Measurements from ENCODE around the gene SLC30A10.
"Not testable (repeated sequence)": the region's sequence is repeated elsewhere in the genome, so short reads cannot be mapped to it uniquely, and the experiment has no call there.

Gene SLC30A10

GRCh38 chr1:219927956-219928790, at the start of gene SLC30A10:
TSS of gene SLC30A10 (minus strand) at chr1:219928557. CDS start at chr1:219928440, 117 bp downstream.
- DNase-seq (ENCODE audit: low read depth in 1 of 2, low spot score in 1 of 2), result no peak

GRCh38 chr1:219973213-219973612, 44.9 kb upstream of the SLC30A10 start:
- no peak for DNase-seq (ENCODE audit: low read depth in 1 of 2, low spot score in 1 of 2)

GRCh38 chr1:219967361-219967760, 39.0 kb upstream of the SLC30A10 start:
- no peak for DNase-seq (ENCODE audit: low read depth in 1 of 2, low spot score in 1 of 2)

- no peak for DNase-seq (ENCODE audit: low read depth in 1 of 2, low spot score in 1 of 2)
Measured at GRCh38 chr1:219966071-219966349, 37.7 kb upstream of the SLC30A10 start.

- DNase-seq (ENCODE audit: low read depth in 1 of 2, low spot score in 1 of 2), result no peak
Measured at GRCh38 chr1:219965285-219966070, 37.1 kb upstream of the SLC30A10 start.

DNA sequence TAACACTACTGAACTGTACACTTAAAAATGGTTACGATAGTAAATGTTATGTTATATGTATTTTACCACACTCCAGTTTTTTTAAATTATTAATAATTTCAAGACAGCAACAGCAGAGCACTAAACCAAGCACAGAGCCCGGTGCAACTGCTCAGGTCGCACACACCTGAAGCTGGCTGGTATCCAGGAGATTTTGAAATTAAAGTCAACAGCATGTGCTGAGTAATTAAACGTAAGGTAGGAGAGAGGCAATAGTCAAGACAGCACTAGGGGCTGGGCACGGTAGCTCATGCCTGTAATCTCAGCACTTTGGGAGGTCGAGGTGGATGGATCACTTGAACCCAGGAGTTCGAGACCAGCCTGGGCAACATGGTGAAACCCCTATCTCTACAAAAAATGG, 35.1 kb upstream of the SLC30A10 start:
- no peak for DNase-seq (ENCODE audit: low read depth in 1 of 2, low spot score in 1 of 2)

DNA sequence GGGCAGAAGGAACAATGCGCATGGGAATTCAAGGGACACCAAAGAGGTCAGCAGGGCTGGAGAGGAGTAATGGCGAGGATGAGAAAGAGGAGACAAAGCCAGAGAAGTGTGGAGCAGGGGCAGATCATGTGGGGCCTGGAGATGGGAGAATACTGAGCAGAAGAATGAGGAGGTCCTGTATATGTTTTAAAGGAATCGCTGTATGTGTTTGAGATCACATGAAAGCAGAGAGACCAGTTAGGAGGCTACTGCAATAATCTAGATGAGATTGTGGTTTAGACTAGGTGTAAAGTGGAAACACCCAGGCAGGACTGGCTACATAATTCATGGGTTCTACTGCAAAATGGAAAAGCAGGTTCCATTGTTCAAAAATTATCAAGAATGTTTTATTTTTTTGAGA, 33.3 kb upstream of the SLC30A10 start:
- no peak for DNase-seq (ENCODE audit: low read depth in 1 of 2, low spot score in 1 of 2)

DNA sequence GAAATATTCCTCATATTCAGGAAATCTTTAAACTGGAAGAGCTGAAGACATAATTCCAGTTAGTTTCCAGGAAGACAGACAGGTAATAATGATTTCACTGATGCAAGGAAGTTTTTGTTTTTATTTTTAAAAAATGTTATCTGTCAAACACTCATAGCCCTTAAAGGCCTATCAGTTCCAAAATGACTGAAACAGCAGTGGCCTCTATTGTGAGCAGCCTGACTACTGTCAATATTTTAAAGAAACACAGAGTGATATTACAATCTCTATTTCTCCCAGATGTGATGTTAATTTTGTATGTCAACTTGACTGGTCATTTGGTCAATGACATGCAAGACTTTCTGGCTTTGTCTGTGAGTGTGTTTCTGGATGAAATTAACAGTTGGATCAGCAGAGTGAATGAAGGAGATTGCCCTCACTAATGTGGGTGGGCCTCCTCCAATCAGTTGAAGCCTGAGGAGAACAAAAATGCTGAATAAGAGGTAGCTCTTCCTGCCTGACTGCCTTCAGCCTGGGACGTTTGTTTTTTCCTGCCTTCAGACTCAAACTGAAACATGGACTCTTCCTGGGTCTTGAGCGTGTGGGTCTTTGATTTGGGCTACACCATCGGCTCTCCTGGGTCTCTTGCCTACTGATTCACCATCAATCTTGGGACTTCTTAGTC, 31.3 kb upstream of the SLC30A10 start:
- DNase-seq (ENCODE audit: low read depth in 1 of 2, low spot score in 1 of 2), result no peak

- DNase-seq (ENCODE audit: low read depth in 1 of 2, low spot score in 1 of 2), result no peak
Measured at GRCh38 chr1:219958875-219959417, 30.6 kb upstream of the SLC30A10 start.

- DNase-seq (ENCODE audit: low read depth in 1 of 2, low spot score in 1 of 2), result no peak
Measured at GRCh38 chr1:219954736-219955421, 26.5 kb upstream of the SLC30A10 start.

DNA sequence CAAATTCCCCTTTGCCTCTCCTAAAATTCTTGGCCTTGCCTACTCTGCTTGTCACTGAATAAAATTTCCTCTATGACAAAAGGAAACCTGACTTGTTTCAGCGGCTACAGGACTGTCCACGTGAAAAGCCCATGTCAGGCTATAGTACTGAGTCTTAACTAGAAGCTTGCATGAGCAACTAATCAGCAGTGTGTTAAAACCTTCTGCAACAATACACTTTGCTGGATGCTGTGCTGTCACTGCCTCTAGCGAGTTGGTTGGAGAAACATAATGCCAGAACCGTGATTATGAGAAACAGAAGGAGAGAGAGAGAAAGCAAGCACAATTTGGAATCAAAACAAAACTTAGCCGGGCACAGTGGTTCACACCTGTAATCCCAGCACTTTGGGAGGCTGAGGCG, 25.7 kb upstream of the SLC30A10 start:
- DNase-seq (ENCODE audit: low read depth in 1 of 2, low spot score in 1 of 2), result no peak

GRCh38 chr1:219952361-219952760, 24.0 kb upstream of the SLC30A10 start:
- DNase-seq (ENCODE audit: low read depth in 1 of 2, low spot score in 1 of 2), result no peak

- not testable (repeated sequence) for DNase-seq (ENCODE audit: low read depth in 1 of 2, low spot score in 1 of 2)
Measured at GRCh38 chr1:219949227-219949626, 20.9 kb upstream of the SLC30A10 start.

DNA sequence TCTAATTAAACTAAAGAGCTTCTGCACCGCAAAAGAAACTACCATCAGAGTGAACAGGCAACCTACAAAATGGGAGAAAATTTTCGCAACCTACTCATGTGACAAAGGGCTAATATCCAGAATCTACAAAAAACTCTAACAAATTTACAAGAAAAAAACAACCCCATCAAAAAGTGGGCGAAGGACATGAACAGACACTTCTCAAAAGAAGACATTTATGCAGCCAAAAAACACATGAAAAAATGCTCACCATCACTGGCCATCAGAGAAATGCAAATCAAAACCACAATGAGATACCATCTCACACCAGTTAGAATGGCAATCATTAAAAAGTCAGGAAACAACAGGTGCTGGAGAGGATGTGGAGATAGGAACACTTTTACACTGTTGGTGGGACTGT, 20.4 kb upstream of the SLC30A10 start:
- not testable (repeated sequence) for DNase-seq (ENCODE audit: low read depth in 1 of 2, low spot score in 1 of 2)

DNA sequence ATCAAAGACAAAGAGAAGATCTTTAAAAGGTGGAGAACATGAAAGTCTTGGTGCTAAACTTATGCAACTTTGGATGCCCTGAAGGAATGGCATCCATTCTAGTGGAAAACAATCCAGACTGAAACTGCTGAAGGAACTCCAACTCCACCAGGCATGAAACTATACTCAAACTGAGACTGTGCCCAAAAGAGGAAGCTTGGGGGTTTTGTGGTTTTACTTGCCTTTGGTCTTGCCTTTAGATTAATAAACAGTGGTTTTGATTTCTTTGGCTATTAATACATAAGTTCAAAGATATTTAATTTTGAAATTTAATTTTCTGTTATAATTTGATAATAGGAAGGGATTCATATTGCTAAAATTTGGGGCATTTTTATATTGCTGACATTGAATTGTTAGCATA, 17.4 kb upstream of the SLC30A10 start:
- DNase-seq (ENCODE audit: low read depth in 1 of 2, low spot score in 1 of 2), result no peak

GRCh38 chr1:219941179-219942118, 13.1 kb upstream of the SLC30A10 start:
- DNase-seq (ENCODE audit: low read depth in 1 of 2, low spot score in 1 of 2), result no peak

DNA sequence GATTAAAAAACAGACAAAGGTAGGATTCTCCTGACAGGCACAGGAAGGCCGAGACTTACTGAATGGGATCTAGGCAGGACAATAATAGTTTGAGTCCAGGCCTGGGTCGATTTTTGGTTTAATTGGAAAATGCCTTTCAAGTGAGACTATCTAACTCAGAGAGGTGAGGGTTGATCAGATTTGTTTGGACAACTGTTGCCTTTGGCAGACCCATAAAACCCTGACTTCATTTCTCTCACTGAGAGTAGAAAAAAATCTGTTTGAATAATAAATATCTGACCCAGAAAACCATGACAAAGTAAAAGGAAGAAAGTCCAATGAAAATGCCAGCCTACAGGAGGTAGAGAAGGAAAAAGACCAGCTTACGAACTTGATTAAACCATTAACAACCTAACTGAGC, 12.3 kb upstream of the SLC30A10 start:
- DNase-seq (ENCODE audit: low read depth in 1 of 2, low spot score in 1 of 2), result no peak

DNA sequence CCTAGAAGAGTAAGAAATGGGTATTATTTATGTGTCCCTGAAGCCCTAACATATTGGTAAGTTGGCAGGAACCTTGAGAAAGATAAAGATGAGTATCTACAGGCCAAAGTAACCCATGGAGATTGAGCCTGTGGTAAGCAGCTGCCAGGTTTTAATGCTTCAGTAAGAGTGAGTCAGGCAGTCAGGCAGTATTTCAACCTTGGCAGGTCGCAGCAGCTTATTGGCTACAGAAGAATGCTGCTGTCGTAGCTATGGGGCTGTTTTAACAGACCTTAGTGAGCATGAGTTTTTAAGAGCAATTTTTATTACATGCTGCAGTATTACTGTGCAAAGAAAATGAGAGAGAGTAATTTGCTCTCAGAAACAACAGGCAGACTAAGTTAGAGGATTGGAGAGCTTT, 10.3 kb upstream of the SLC30A10 start:
- DNase-seq (ENCODE audit: low read depth in 1 of 2, low spot score in 1 of 2), result no peak

GRCh38 chr1:219933763-219934162, 5.4 kb upstream of the SLC30A10 start:
- not testable (repeated sequence) for DNase-seq (ENCODE audit: low read depth in 1 of 2, low spot score in 1 of 2)

- DNase-seq (ENCODE audit: low read depth in 1 of 2, low spot score in 1 of 2), result no peak
Measured at GRCh38 chr1:219931033-219931432, 2.7 kb upstream of the SLC30A10 start.
